H9 (cell line): ENCODE results near the gene RADIL. TPM values are rescaled to one million over a fixed set of nuclear protein-coding genes. Genes with fewer than 3 reads are reported as not detected.

Source experiments
- DNase-seq: peaks from one replicate; pipeline ENCODE4 v3.0.0-alpha.2; 2017
- H2AFZ ChIP-seq: one replicate; pipeline ENCODE4 v1.6.1; 2013; ENCODE audit warnings: mild to moderate bottlenecking, low read length, control low read depth, moderate library complexity
- H2AK5ac ChIP-seq: 2 replicates; pipeline ENCODE4 v1.6.1; 2013; ENCODE audit warnings: low read length, control low read depth, mixed read lengths; ENCODE audit not compliant: insufficient read length
- H2BK120ac ChIP-seq: one replicate; pipeline ENCODE4 v1.6.1; 2013; ENCODE audit warnings: low read depth, mild to moderate bottlenecking, low read length, control low read depth, inconsistent platforms; ENCODE audit not compliant: poor library complexity, severe bottlenecking
- H2BK12ac ChIP-seq: 2 replicates; pipeline ENCODE4 v1.6.1; 2013; ENCODE audit warnings: low read length, control low read depth, mixed read lengths, low read depth; ENCODE audit not compliant: insufficient read length
- H2BK15ac ChIP-seq: 2 replicates; pipeline ENCODE4 v1.6.1; 2013; ENCODE audit warnings: low read depth, low read length, control low read depth
- H2BK20ac ChIP-seq: one replicate; pipeline ENCODE4 v1.6.1; 2013; ENCODE audit warnings: low read depth, mild to moderate bottlenecking, low read length, control low read depth, inconsistent platforms; ENCODE audit not compliant: poor library complexity, severe bottlenecking
- H2BK5ac ChIP-seq: 2 replicates; pipeline ENCODE4 v1.6.1; 2013; ENCODE audit warnings: low read length, control low read depth, mixed read lengths; ENCODE audit not compliant: insufficient read length
- H3K14ac ChIP-seq: 2 replicates; pipeline ENCODE4 v1.6.1; 2013; ENCODE audit warnings: low read length, control low read depth; ENCODE audit not compliant: insufficient read depth
- H3K18ac ChIP-seq: 2 replicates; pipeline ENCODE4 v1.6.1; 2013; ENCODE audit warnings: low read depth, mild to moderate bottlenecking, mixed read lengths, low read length, control low read depth; ENCODE audit not compliant: insufficient read length
- H3K23ac ChIP-seq: 2 replicates; pipeline ENCODE4 v1.6.1; 2013; ENCODE audit warnings: low read length, control low read depth, mixed read lengths, low read depth; ENCODE audit not compliant: insufficient read length
- H3K23me2 ChIP-seq: 2 replicates; pipeline ENCODE4 v1.6.1; 2013; ENCODE audit warnings: low read depth, mild to moderate bottlenecking, mixed read lengths, low read length, control low read depth; ENCODE audit not compliant: insufficient read length, poor library complexity, severe bottlenecking
- H3K27ac ChIP-seq: 2 replicates; pipeline ENCODE4 v1.5.1; 2013; ENCODE audit warnings: low read length, control low read depth, mixed read lengths, low read depth; ENCODE audit not compliant: insufficient read length
- H3K27me3 ChIP-seq: 2 replicates; pipeline ENCODE4 v1.6.1; 2013; ENCODE audit warnings: low read length, control low read depth, inconsistent platforms; ENCODE audit not compliant: insufficient read depth
- H3K4ac ChIP-seq: 2 replicates; pipeline ENCODE4 v1.6.1; 2013; ENCODE audit warnings: low read depth, mild to moderate bottlenecking, control low read depth, inconsistent platforms, low read length, moderate library complexity
- H3K4me1 ChIP-seq: 2 replicates; pipeline ENCODE4 v1.6.1; 2013; ENCODE audit warnings: low read length, control low read depth, inconsistent platforms; ENCODE audit not compliant: insufficient read depth
- H3K4me2 ChIP-seq: 2 replicates; pipeline ENCODE4 v1.6.1; 2013; ENCODE audit warnings: low read length, control low read depth, mixed read lengths; ENCODE audit not compliant: insufficient read length, insufficient read depth
- H3K56ac ChIP-seq: 2 replicates; pipeline ENCODE4 v1.6.1; 2013; ENCODE audit warnings: low read depth, mild to moderate bottlenecking, mixed read lengths, low read length, control low read depth; ENCODE audit not compliant: insufficient read length
- H3K79me1 ChIP-seq: 2 replicates; pipeline ENCODE4 v1.6.1; 2013; ENCODE audit warnings: low read depth, mild to moderate bottlenecking, moderate library complexity, low read length, control low read depth, inconsistent platforms; ENCODE audit not compliant: insufficient read depth, poor library complexity, severe bottlenecking
- H3K79me2 ChIP-seq: 2 replicates; pipeline ENCODE4 v1.6.1; 2013; ENCODE audit warnings: low read length, control low read depth, inconsistent platforms; ENCODE audit not compliant: insufficient read depth
- H3K9ac ChIP-seq: 2 replicates; pipeline ENCODE4 v1.6.1; 2013; ENCODE audit warnings: low read length, control low read depth, mixed read lengths; ENCODE audit not compliant: insufficient read length; ENCODE audit errors: extremely low read depth
- H3K9me3 ChIP-seq: one replicate; pipeline ENCODE4 v1.6.1; 2013; ENCODE audit warnings: low read depth, low read length, inconsistent platforms; ENCODE audit not compliant: control insufficient read depth
- H3T11ph ChIP-seq: one replicate; pipeline ENCODE4 v1.6.1; 2013; ENCODE audit warnings: mild to moderate bottlenecking, low read length, control low read depth, inconsistent platforms
- H4K20me1 ChIP-seq: one replicate; pipeline ENCODE4 v1.6.1; 2013; ENCODE audit not compliant: control insufficient read depth, insufficient read length, insufficient read depth
- H4K5ac ChIP-seq: 2 replicates; pipeline ENCODE4 v1.6.1; 2013; ENCODE audit warnings: low read depth, mild to moderate bottlenecking, mixed read lengths, low read length, control low read depth; ENCODE audit not compliant: insufficient read length
- H4K8ac ChIP-seq: replicated peaks from 2 replicates; pipeline ENCODE4 v1.6.1; 2013; ENCODE audit warnings: low read length, control low read depth, mixed read lengths, low read depth; ENCODE audit not compliant: insufficient read length
- H4K91ac ChIP-seq: 2 replicates; pipeline ENCODE4 v1.6.1; 2013; ENCODE audit warnings: low read depth, mild to moderate bottlenecking, moderate library complexity, mixed read lengths, low read length, control low read depth; ENCODE audit not compliant: insufficient read length
- H3K27ac Mint-ChIP-seq, 3 experiments: 2 replicates in 2 of 3; 3 replicates in 1 of 3; pipeline ENCODE4 v1.8.0; 2020 to 2021; ENCODE audit warnings: mixed read lengths in 3 of 3, mild to moderate bottlenecking in 1 of 3, moderate library complexity in 1 of 3
- H3K27me3 Mint-ChIP-seq: 2 replicates; pipeline ENCODE4 v1.8.0; 2021; ENCODE audit warnings: low read depth, mild to moderate bottlenecking, moderate library complexity, mixed read lengths
- H3K36me3 Mint-ChIP-seq, 3 experiments: 2 replicates in 2 of 3; 3 replicates in 1 of 3; pipeline ENCODE4 v1.8.0; 2020 to 2021; ENCODE audit warnings: low read depth in 3 of 3, mixed read lengths in 3 of 3; ENCODE audit not compliant: insufficient read depth in 1 of 3
- H3K4me1 Mint-ChIP-seq, 2 experiments: 2 replicates each; pipeline ENCODE4 v1.8.0; 2020; ENCODE audit warnings: mixed read lengths in 2 of 2
- H3K4me3 Mint-ChIP-seq, 2 experiments: 2 replicates in 1 of 2; 3 replicates in 1 of 2; pipeline ENCODE4 v1.8.0; 2020 to 2021; ENCODE audit warnings: mild to moderate bottlenecking in 2 of 2, mixed read lengths in 2 of 2, moderate library complexity in 1 of 2
- H3K9me3 Mint-ChIP-seq, 2 experiments: 2 replicates in 1 of 2; 3 replicates in 1 of 2; pipeline ENCODE4 v1.8.0; 2020; ENCODE audit warnings: mild to moderate bottlenecking in 2 of 2, mixed read lengths in 2 of 2, moderate library complexity in 1 of 2
- CTCF ChIP-seq: fragments of 200-600 bp; sonication (generic); conservative IDR thresholded peaks from 3 replicates; pipeline ENCODE4 v1.8.0; 2021; ENCODE audit warnings: antibody characterized with exemption, mild to moderate bottlenecking
- WGBS: extraction: QIAGEN DNeasy Blood & Tissue Kit; methylation state at CpG from one replicate; pipeline ENCODE4 v1.1.7; 2013; ENCODE audit warnings: missing lambda C conversion rate, low lambda C conversion rate, mixed read lengths; ENCODE audit not compliant: insufficient read length; ENCODE audit errors: extremely low coverage; 5-methylcytosine and 5-hydroxymethylcytosine counted together
- total RNA-seq: library from RNA; stranded (reverse); gene quantifications from 2 replicates; pipeline ENCODE4 v1.2.1, GENCODE V29; 2021

Gene RADIL
- total RNA-seq, 1 experiment from 2014 or later: 4.7 TPM

- Histone ChIP-seq H3K23me2 (peaks cover 15% of the 10 kb centered on the region), H4K91ac (no peak overlapping the region), H3K14ac (no peak overlapping the region; the same call in 1 of the 2 replicates), H3K4me1 (no peaks in the 10 kb centered on the region), H3K9me3 (no peaks in the 10 kb centered on the region), H2BK5ac (no peak overlapping the region), H2BK120ac (no peak overlapping the region), H3K79me1 (peaks cover 3% of the 10 kb centered on the region), H3K4me2 (no peak overlapping the region), H3K9ac (no peak overlapping the region), H3K18ac (no peak overlapping the region), H3K79me2 (no peaks in the 10 kb centered on the region; the same call in 1 of the 2 replicates), H3K27me3 (no peaks in the 10 kb centered on the region), H2BK15ac (no peak overlapping the region), H2AK5ac (no peak overlapping the region), H3K27ac (no peak overlapping the region), H4K8ac (no peak overlapping the region), H2BK12ac (no peak overlapping the region), H3K23ac (no peak overlapping the region), H3K56ac (no peak overlapping the region), H3T11ph (no peak overlapping the region), H4K5ac (peak overlapping the region; percentile 10), H2BK20ac (no peak overlapping the region), H2AFZ (no peak overlapping the region), H3K4ac (no peak overlapping the region), H4K20me1 (no peaks in the 10 kb centered on the region)
- no peak for DNase-seq
- no peak for TF ChIP-seq CTCF
- H3K27me3 Mint-ChIP-seq: peaks cover 3% of the 10 kb centered on the region; the same call in 1 of the 2 replicates
- peaks cover 0 to 18% (median 0%) of the 10 kb centered on the region in 3 experiments; a peak in 3 of 7 replicates for H3K36me3 Mint-ChIP-seq
- peak overlapping the region; percentile 97 to 99 for H3K4me3 Mint-ChIP-seq
- no CpG with 5 or more reads among the region's 12 CpGs for WGBS
- no peak overlapping the region for H3K27ac Mint-ChIP-seq
- no peaks in the 10 kb centered on the region for H3K9me3 Mint-ChIP-seq
- peaks cover 12 to 15% of the 10 kb centered on the region in 2 experiments for H3K4me1 Mint-ChIP-seq
Observed at GRCh38 chr7:4774007-4774406, 109.5 kb downstream of the RADIL start.
